Endodermal cell (in vitro differentiated cells): ENCODE data around the gene SLC36A4. TPM values are rescaled to one million over a fixed set of nuclear protein-coding genes. Genes with fewer than 3 reads are reported as not detected.

Experiments
- DNase-seq: peaks from one replicate; pipeline ENCODE4 v3.0.0-alpha.2; 2017
- H3K27ac ChIP-seq: 2 replicates; pipeline ENCODE4 v1.5.1; 2013; ENCODE audit warnings: mild to moderate bottlenecking, low read depth, low read length, moderate library complexity
- H3K27me3 ChIP-seq: 2 replicates; pipeline ENCODE4 v1.6.1; 2013; ENCODE audit warnings: mild to moderate bottlenecking, low read length, moderate library complexity; ENCODE audit not compliant: insufficient read depth, control insufficient read depth, poor library complexity, severe bottlenecking
- H3K36me3 ChIP-seq: 2 replicates; pipeline ENCODE4 v1.7.0; 2013; ENCODE audit warnings: mild to moderate bottlenecking, low read length, moderate library complexity; ENCODE audit not compliant: control insufficient read depth, insufficient read depth
- H3K4me1 ChIP-seq: one replicate; pipeline ENCODE4 v1.7.0; 2013; ENCODE audit warnings: low read length; ENCODE audit not compliant: control insufficient read depth, insufficient read depth
- H3K4me3 ChIP-seq: 2 replicates; pipeline ENCODE4 v1.5.1; 2013; ENCODE audit warnings: mild to moderate bottlenecking, low read length, moderate library complexity
- H3K9ac ChIP-seq: 2 replicates; pipeline ENCODE4 v1.6.1; 2013; ENCODE audit warnings: mild to moderate bottlenecking, low read length, moderate library complexity; ENCODE audit not compliant: poor library complexity, severe bottlenecking; ENCODE audit errors: extremely low read depth
- H3K9me3 ChIP-seq: 2 replicates; pipeline ENCODE4 v1.6.1; 2013; ENCODE audit warnings: mild to moderate bottlenecking, low read length, moderate library complexity; ENCODE audit not compliant: control insufficient read depth
- H3K27ac Mint-ChIP-seq: 2 replicates; pipeline ENCODE4 v1.8.0; 2020; ENCODE audit warnings: mixed read lengths
- H3K27me3 Mint-ChIP-seq: 2 replicates; pipeline ENCODE4 v1.8.0; 2021; ENCODE audit warnings: mild to moderate bottlenecking, mixed read lengths; ENCODE audit not compliant: insufficient read depth
- H3K36me3 Mint-ChIP-seq: 2 replicates; pipeline ENCODE4 v1.8.0; 2020; ENCODE audit warnings: low read depth, mixed read lengths
- H3K4me1 Mint-ChIP-seq: 2 replicates; pipeline ENCODE4 v1.8.0; 2020; ENCODE audit warnings: mixed read lengths
- H3K4me3 Mint-ChIP-seq: 2 replicates; pipeline ENCODE4 v1.8.0; 2020; ENCODE audit warnings: mild to moderate bottlenecking, moderate library complexity, mixed read lengths
- H3K9me3 Mint-ChIP-seq: 2 replicates; pipeline ENCODE4 v1.8.0; 2020; ENCODE audit warnings: mild to moderate bottlenecking, mixed read lengths
- WGBS, 2 experiments: methylation state at CpG; one replicate each; pipeline versions ENCODE4 v1.1.5 to v1.1.7; 2013; ENCODE audit warnings: missing lambda C conversion rate in 2 of 2, mixed read lengths in 1 of 2; ENCODE audit not compliant: insufficient coverage in 1 of 2, insufficient read length in 1 of 2; 5-methylcytosine and 5-hydroxymethylcytosine counted together
- total RNA-seq, 2 donors: library from RNA; stranded (reverse); fragmentation: NEBNext Ultra II Directional in 1 of 2; extraction: Animal tissue kit (Norgen Biotek cat#: 25700) in 1 of 2; gene quantifications; 2 replicates in 1 of 2; 3 replicates in 1 of 2; pipeline ENCODE4 v1.2.1, GENCODE V29; 2021
- TF ChIP-seq, protein P1 (sequence below): fragments of 200-600 bp; sonication (generic); conservative IDR thresholded peaks from 2 replicates; pipeline ENCODE4 v1.5.0; 2021; ENCODE audit warnings: antibody characterized with exemption, mild to moderate bottlenecking

The SLC36A4 gene
- total RNA-seq, 2 donors from 2014 or later = 31.7 to 47.5 TPM

DNA sequence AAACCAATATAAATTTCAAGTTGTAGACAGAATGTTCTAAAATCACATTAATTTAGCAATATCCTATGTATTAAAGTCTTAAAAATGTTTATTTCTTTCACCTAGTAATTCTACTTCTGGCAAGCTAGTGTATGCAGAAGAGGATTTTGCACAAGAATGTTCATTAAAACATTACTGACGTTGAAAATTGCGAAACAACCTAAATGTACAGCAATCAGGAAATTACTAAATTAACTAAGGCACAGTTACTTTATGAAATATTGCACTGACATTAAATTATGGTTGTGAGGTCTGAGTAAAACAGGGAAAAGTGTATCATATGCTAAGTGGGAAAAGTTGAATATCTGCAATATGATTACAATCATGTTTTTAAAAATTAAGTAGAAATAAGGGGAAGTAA lies 4.1 kb downstream of the SLC36A4 start:
- WGBS, 2 experiments = 100% methylated on average over 2 of the region's 2 CpGs; no CpG with 5 or more reads in 1 of the 2 experiments
- Histone ChIP-seq H3K9ac (no peak overlapping the region), H3K9me3 (peaks cover 13% of the 10 kb centered on the region), H3K36me3 (peaks cover 6% of the 10 kb centered on the region), H3K4me1 (peaks cover 2% of the 10 kb centered on the region), H3K27ac (no peak overlapping the region), H3K27me3 (no peaks in the 10 kb centered on the region), H3K4me3 (no peak overlapping the region)
- Mint-ChIP-seq H3K4me3 (no peak overlapping the region), H3K36me3 (peaks cover 8% of the 10 kb centered on the region), H3K27me3 (no peaks in the 10 kb centered on the region), H3K9me3 (no peaks in the 10 kb centered on the region), H3K27ac (no peak overlapping the region), H3K4me1 (peaks cover 17% of the 10 kb centered on the region)
- DNase-seq = no peak
- TF ChIP-seq, protein P1, sequence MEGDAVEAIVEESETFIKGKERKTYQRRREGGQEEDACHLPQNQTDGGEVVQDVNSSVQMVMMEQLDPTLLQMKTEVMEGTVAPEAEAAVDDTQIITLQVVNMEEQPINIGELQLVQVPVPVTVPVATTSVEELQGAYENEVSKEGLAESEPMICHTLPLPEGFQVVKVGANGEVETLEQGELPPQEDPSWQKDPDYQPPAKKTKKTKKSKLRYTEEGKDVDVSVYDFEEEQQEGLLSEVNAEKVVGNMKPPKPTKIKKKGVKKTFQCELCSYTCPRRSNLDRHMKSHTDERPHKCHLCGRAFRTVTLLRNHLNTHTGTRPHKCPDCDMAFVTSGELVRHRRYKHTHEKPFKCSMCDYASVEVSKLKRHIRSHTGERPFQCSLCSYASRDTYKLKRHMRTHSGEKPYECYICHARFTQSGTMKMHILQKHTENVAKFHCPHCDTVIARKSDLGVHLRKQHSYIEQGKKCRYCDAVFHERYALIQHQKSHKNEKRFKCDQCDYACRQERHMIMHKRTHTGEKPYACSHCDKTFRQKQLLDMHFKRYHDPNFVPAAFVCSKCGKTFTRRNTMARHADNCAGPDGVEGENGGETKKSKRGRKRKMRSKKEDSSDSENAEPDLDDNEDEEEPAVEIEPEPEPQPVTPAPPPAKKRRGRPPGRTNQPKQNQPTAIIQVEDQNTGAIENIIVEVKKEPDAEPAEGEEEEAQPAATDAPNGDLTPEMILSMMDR = no peak

DNA sequence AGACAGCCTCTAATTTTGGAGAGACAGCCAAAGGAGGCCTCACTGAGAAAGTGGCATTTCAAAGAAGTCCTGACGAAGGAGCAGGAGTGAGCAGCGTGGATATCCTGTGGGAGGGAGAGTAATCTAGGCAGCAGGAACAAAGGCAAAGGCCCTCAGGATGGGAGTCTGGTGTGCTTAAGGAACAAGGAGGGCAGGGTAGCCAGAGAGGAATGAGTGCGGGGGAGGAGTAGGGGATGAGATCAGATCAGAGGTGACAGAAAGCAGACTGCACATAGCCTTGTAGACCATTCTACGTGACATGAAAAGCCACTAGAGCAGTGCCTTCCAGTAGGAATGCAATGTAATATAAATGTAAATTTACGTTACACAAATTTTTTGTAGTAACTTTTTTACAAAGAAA lies 5.6 kb downstream of the SLC36A4 start:
- Histone ChIP-seq H3K9ac (no peak overlapping the region), H3K27me3 (no peaks in the 10 kb centered on the region), H3K9me3 (peaks cover 27% of the 10 kb centered on the region), H3K4me1 (peaks cover 2% of the 10 kb centered on the region), H3K27ac (no peak overlapping the region), H3K36me3 (peaks cover 14% of the 10 kb centered on the region), H3K4me3 (peak overlapping the region; percentile 35)
- peak overlapping the region; percentile 69 for H3K27ac Mint-ChIP-seq
- H3K9me3 Mint-ChIP-seq = peaks cover 13% of the 10 kb centered on the region
- H3K4me1 Mint-ChIP-seq = peaks cover 16% of the 10 kb centered on the region
- peak; percentile 63 for DNase-seq
- WGBS, 2 experiments = 59 to 77% methylated on average over 3 to 4 of the region's 5 CpGs
- no peaks in the 10 kb centered on the region for H3K27me3 Mint-ChIP-seq
- no peak overlapping the region for H3K4me3 Mint-ChIP-seq
- TF ChIP-seq, protein P1 = no peak
- H3K36me3 Mint-ChIP-seq = peaks cover 21% of the 10 kb centered on the region

DNA sequence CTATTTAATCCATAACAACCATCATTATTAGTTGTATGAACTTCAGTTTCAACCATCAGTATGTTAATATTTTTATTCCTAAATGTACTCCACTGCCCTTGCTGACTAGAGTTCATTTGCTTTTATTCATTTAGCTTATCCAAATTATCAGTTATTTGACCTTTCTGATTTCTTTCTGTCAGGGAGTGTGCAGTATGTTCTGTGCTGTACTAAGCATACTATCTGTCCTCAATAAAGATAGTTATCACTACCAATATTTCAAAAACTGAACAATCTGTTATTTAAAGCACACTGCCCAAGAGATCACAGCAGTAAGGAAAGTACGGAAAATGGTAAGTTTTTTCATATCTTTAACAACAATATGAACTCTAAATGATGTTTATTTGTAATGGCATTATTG lies 8.3 kb downstream of the SLC36A4 start:
- H3K9me3 Mint-ChIP-seq = peaks cover 16% of the 10 kb centered on the region
- H3K4me3 Mint-ChIP-seq = no peak overlapping the region
- peaks cover 33% of the 10 kb centered on the region for H3K36me3 Mint-ChIP-seq
- Histone ChIP-seq H3K4me1 (peaks cover 2% of the 10 kb centered on the region), H3K9me3 (peaks cover 45% of the 10 kb centered on the region), H3K27ac (no peak overlapping the region), H3K27me3 (no peaks in the 10 kb centered on the region), H3K4me3 (no peak overlapping the region), H3K36me3 (peaks cover 26% of the 10 kb centered on the region), H3K9ac (no peak overlapping the region)
- WGBS, 2 experiments = no CpG with 5 or more reads among the region's 1 CpG
- no peak overlapping the region for H3K27ac Mint-ChIP-seq
- H3K4me1 Mint-ChIP-seq = peaks cover 9% of the 10 kb centered on the region
- no peak for DNase-seq
- H3K27me3 Mint-ChIP-seq = no peaks in the 10 kb centered on the region
- TF ChIP-seq, protein P1 = no peak
